Gastrocnemius medialis (tissue), 4 donors: ENCODE measurements around the gene THSD7B.

Source experiments
- CTCF ChIP-seq, 5 experiments: fragments of 450-650 bp in 3 of 5; fragments of 200-600 bp in 2 of 5; sonication (generic) in 2 of 5; IDR thresholded peaks in 4 of 5; conservative IDR thresholded peaks in 1 of 5; 1 replicate in 4 of 5; 2 replicates in 1 of 5; pipeline ENCODE4 v1.5.1; 2016 to 2019; ENCODE audit warnings: antibody characterized with exemption in 5 of 5, mild to moderate bottlenecking in 3 of 5, moderate library complexity in 3 of 5
- POLR2A ChIP-seq, 2 donors: fragments of 450-650 bp; IDR thresholded peaks; one replicate each; pipeline ENCODE4 v1.6.1; 2017; ENCODE audit warnings: antibody characterized with exemption in 2 of 2, mild to moderate bottlenecking in 2 of 2, moderate library complexity in 2 of 2

- TF ChIP-seq CTCF (IDR thresholded peaks at IDR 0.05 in 4 of 5, conservative IDR thresholded peaks at IDR 0.05 in 1 of 5) (no peak), POLR2A (IDR thresholded peaks at IDR 0.05) (no peak)
Measured at GRCh38 chr2:137193401-137193800, 428.1 kb downstream of the THSD7B start.
